ENCODE measurements around the gene JARID2. TPM values are rescaled to one million over a fixed set of nuclear protein-coding genes. Genes with fewer than 3 reads are reported as not detected.

The JARID2 gene
- total and polyA plus RNA-seq, 12 donors, result 2.3 to 11.6 (median 8.7) TPM

DNA sequence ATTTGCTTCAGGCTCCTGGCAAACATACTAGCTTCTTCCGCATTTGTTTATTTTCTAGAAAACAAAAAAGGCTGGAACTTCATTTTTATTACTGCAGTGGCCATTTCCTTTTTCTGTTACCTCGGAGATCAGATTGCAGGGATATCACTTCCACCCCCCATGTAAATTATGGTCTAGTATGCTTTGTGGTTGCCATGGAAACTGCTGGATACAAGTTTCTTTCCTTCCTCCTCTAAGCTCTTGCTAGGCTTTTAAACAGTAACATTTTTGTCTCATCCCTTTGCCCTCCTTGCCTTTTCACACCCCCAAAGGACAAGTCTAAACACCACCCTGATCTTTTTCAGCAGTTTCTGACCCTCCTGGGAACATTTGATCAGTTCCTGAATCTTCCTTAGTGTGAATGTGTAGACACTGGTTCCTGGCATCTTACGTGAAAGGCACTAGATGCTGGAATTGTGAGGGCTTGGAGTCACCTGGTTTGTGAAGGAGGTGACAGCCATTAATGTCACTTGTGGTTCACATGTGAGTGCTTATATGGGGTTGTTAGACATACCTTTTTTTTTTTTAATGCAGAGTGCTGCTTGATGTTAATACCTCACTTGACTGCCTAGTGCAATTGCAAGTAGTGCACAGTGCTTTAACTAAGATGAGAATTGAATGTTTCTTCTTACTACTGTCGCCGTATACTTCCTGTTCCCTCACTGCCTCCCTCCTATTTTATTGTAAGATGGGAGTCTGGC is 181.6 kb downstream of the JARID2 start:
- Histone ChIP-seq H3K27ac (peak overlapping the region in 2 of 10 donors; percentile 34 to 46), H3K4me1 (peaks cover under 1 to 79% (median 63%) of the 10 kb centered on the region in 9 donors)
- ATAC-seq, result peak in 3 of 8 donors; percentile 11 to 47 (median 14)

DNA sequence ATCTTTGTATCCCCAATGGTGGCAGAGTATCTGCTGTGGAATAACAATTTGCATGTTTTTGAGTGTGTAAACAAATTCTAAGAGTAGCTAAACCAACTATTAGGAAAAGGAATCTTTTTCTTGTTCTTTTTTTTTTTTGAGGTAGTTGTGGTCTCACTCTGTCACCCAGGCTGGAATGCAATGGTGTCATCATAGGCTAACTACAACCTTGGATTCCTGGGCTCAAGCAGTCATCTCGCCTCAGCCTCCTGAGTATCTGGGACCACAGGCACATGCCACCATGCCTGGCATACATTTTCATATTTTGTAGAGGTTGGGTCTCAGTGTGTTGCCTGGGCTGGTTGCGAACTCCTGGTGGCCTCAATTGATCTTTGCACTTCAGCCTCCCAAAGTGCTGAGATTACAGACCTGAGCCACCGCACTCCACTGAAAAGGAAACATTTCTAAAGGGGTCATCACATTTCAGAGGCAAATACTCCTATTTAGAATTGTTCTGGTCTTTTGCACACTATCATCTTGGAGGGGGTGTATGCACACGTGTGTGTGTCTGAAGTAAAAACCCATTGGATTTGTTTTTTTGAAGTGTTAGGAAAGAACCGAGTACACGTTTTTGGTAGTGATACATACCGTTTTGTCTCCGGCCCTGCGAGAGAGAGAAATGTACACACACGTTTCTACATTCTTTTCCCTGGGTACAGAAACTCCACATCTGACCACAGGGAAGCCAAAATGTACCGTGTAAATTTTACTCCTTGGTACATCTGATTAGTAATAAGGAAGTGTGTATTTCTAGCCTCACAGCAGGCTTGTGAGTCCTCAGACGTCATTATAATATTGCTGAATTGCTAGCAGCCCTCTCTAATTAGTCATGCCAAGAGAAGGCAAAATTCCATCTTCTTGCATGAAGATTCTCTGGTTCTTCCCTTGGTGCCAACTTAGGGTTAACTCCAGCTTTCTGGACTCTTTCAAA is 183.6 kb downstream of the JARID2 start:
- peaks cover 5 to 83% (median 77%) of the 10 kb centered on the region in 9 donors for H3K4me1 ChIP-seq
- intact Hi-C loops (cut with DNase I), result no loop called here
- no peak overlapping the region for H3K4me3 ChIP-seq
- no peak for TF ChIP-seq CTCF (IDR thresholded peaks at IDR 0.05)
- ATAC-seq, result peak in 1 of 8 donors; percentile 34
- peaks cover 0 to 3% (median 0%) of the 10 kb centered on the region in 11 donors for H3K9me3 ChIP-seq
- no peaks in the 10 kb centered on the region for H3K27me3 ChIP-seq
- peak overlapping the region in 1 of 10 donors; percentile 5 for H3K27ac ChIP-seq
- DNase-seq, result no peak
- 76 to 87% methylated on average over 12 of the region's 12 CpGs for WGBS, 2 donors
- H3K36me3 ChIP-seq, result no peaks in the 10 kb centered on the region

More for the DNA sequence above, 181.6 kb downstream of the JARID2 start:
- Histone ChIP-seq H3K9me3 (no peaks in the 10 kb centered on the region), H3K27me3 (no peaks in the 10 kb centered on the region), H3K36me3 (no peaks in the 10 kb centered on the region), H3K4me3 (no peak overlapping the region)
- no peak for TF ChIP-seq CTCF (IDR thresholded peaks at IDR 0.05)
- intact Hi-C loops (cut with DNase I), result no loop called here
- DNase-seq, result peak in 1 of 2 donors; percentile 33
- 51 to 57% methylated on average over 5 of the region's 5 CpGs for WGBS, 2 donors

- H3K4me1 ChIP-seq, result peaks cover 5 to 89% (median 79%) of the 10 kb centered on the region in 9 donors
- WGBS, 2 donors, result 48 to 62% methylated on average over 2 of the region's 2 CpGs
- no peak for TF ChIP-seq CTCF (IDR thresholded peaks at IDR 0.05)
Observed at GRCh38 chr6:15430186-15430585, 184.3 kb downstream of the JARID2 start.

GRCh38 chr6:15430931-15431405 is 185.1 kb downstream of the JARID2 start:
- H3K27ac ChIP-seq, result peak overlapping the region in 8 of 10 donors; percentile 0 to 56 (median 40)
- H3K4me1 ChIP-seq, result peaks cover 5 to 93% (median 76%) of the 10 kb centered on the region in 9 donors
- intact Hi-C loops (cut with DNase I), result no loop called here
- no peaks in the 10 kb centered on the region for H3K27me3 ChIP-seq
- ATAC-seq (peak in 5 of 8 donors; percentile 37 to 65 (median 59)), DNase-seq (no peak)
- no peak for TF ChIP-seq CTCF (IDR thresholded peaks at IDR 0.05)
- WGBS, 2 donors, result 57 to 61% methylated on average over 6 of the region's 6 CpGs
- no peak overlapping the region for H3K4me3 ChIP-seq
- no peaks in the 10 kb centered on the region for H3K36me3 ChIP-seq
- H3K9me3 ChIP-seq, result peaks cover 0 to 15% (median 8%) of the 10 kb centered on the region in 11 donors

More at GRCh38 chr6:15430186-15430585, 184.3 kb downstream of the JARID2 start:
- ATAC-seq, result no peak
- H3K9me3 ChIP-seq, result peaks cover 0 to 10% (median 7%) of the 10 kb centered on the region in 11 donors
- no peak overlapping the region for H3K4me3 ChIP-seq
- DNase-seq, result no peak
- H3K27me3 ChIP-seq, result no peaks in the 10 kb centered on the region
- intact Hi-C loops (cut with DNase I), result no loop called here
- H3K27ac ChIP-seq, result peak overlapping the region in 1 of 10 donors; percentile 5
- no peaks in the 10 kb centered on the region for H3K36me3 ChIP-seq

All from heart right ventricle (tissue), 16 donors.